ENCODE results near the gene APH1A. TPM values are rescaled to one million over a fixed set of nuclear protein-coding genes. Genes with fewer than 3 reads are reported as not detected.
A peak's percentile ranks its signal among the peaks of the same experiment; 100 is the strongest.

APH1A gene
- total RNA-seq, 2 donors from 2014 or later: 126 to 131 TPM

DNA sequence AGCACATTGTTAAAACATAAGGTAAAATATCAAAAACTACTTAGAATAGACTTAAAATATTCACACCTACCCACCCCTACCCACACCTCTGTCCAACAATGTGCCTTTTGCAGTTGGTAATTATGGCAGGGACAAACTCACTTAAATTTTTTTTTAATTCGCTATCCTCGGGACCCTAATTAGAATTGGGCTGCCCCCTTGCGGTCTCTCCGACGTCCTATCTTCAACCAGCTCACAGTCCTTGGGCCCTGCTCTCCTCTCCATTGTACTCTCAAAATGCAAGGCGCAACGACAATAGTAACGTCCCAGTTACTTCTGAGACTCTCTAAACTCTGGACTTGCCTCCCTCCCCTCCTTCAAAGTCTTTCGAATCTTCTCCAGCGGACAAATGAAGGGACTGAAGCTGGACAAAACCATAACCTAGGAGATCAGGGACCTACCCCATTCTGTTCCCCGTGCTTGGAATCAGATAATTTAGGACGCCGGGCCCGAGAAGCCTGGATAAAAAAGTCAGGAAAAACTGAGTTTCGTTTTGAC is 12.5 kb upstream of the APH1A start:
- peak overlapping the region; percentile 90 for H3K27ac Mint-ChIP-seq
- peak overlapping the region; percentile 57 for H3K4me3 Mint-ChIP-seq

DNA sequence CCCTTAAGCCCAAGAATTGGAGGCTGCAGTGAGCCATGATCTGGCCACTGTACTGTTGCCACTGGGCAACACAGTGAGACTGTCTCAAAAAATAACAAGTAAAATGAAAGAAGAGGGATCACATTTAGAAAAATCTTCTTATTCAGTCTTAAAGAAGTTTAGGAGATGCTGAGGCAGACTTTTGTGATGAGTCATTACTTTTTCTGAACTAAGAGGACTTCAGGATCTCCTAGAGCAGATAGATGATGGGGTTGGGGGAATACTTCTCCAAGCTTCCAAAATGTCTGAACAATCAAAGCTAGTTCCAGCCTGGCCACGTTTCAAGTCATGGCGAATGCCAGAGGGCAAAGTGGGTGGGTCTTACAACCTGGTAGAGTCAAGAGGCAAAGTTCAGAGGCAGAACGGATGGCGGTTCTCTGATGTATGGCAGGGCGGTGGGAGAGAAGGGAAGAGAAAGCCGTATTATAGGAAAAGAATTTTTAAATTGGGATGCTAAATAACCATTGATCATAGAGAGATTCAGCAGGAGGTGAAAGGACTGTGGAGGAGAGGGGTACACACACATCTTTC is 11.4 kb upstream of the APH1A start:
- Histone ChIP-seq H3K36me3 (ENCODE audit: control insufficient read depth, insufficient read depth, low read length) (no peaks in the 10 kb centered on the region), H3K27me3 (ENCODE audit: control insufficient read depth, insufficient read depth, low read length, poor library complexity, severe bottlenecking) (peaks cover 22% of the 10 kb centered on the region), H3K4me3 (ENCODE audit: low read length) (no peak overlapping the region), H3K4me1 (ENCODE audit: control insufficient read depth, insufficient read depth, low read length) (no peaks in the 10 kb centered on the region), H3K9me3 (ENCODE audit: control insufficient read depth, low read length) (no peaks in the 10 kb centered on the region), H3K9ac (ENCODE audit: extremely low read depth, low read length, poor library complexity, severe bottlenecking) (no peak overlapping the region), H3K27ac (ENCODE audit: low read depth, low read length) (no peak overlapping the region)
- TF ChIP-seq, protein P1, sequence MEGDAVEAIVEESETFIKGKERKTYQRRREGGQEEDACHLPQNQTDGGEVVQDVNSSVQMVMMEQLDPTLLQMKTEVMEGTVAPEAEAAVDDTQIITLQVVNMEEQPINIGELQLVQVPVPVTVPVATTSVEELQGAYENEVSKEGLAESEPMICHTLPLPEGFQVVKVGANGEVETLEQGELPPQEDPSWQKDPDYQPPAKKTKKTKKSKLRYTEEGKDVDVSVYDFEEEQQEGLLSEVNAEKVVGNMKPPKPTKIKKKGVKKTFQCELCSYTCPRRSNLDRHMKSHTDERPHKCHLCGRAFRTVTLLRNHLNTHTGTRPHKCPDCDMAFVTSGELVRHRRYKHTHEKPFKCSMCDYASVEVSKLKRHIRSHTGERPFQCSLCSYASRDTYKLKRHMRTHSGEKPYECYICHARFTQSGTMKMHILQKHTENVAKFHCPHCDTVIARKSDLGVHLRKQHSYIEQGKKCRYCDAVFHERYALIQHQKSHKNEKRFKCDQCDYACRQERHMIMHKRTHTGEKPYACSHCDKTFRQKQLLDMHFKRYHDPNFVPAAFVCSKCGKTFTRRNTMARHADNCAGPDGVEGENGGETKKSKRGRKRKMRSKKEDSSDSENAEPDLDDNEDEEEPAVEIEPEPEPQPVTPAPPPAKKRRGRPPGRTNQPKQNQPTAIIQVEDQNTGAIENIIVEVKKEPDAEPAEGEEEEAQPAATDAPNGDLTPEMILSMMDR (conservative IDR thresholded peaks at IDR 0.05): no peak
- Mint-ChIP-seq H3K36me3 (ENCODE audit: low read depth) (no peaks in the 10 kb centered on the region), H3K27ac (no peak overlapping the region), H3K27me3 (ENCODE audit: insufficient read depth) (peaks cover 29% of the 10 kb centered on the region), H3K9me3 (peaks cover 11% of the 10 kb centered on the region), H3K4me1 (peaks cover 11% of the 10 kb centered on the region), H3K4me3 (no peak overlapping the region)
- WGBS, 2 experiments (ENCODE audit: insufficient coverage in 1 of 2, insufficient read length in 1 of 2): 86 to 98% methylated on average over 4 to 6 of the region's 6 CpGs
- no peak for DNase-seq

More for the DNA sequence above, 12.5 kb upstream of the APH1A start:
- peak overlapping the region; percentile 42 for H3K4me3 ChIP-seq (ENCODE audit: low read length)
- peaks cover 22% of the 10 kb centered on the region for H3K27me3 ChIP-seq (ENCODE audit: control insufficient read depth, insufficient read depth, low read length, poor library complexity, severe bottlenecking)
- peak; percentile 89 for DNase-seq
- no peak overlapping the region for H3K27ac ChIP-seq (ENCODE audit: low read depth, low read length)
- Mint-ChIP-seq H3K36me3 (ENCODE audit: low read depth) (no peaks in the 10 kb centered on the region), H3K4me1 (peaks cover 11% of the 10 kb centered on the region), H3K27me3 (ENCODE audit: insufficient read depth) (peaks cover 29% of the 10 kb centered on the region), H3K9me3 (peaks cover 11% of the 10 kb centered on the region)
- H3K36me3 ChIP-seq (ENCODE audit: control insufficient read depth, insufficient read depth, low read length): no peaks in the 10 kb centered on the region
- H3K9me3 ChIP-seq (ENCODE audit: control insufficient read depth, low read length): no peaks in the 10 kb centered on the region
- no peak overlapping the region for H3K9ac ChIP-seq (ENCODE audit: extremely low read depth, low read length, poor library complexity, severe bottlenecking)
- TF ChIP-seq, protein P1 (conservative IDR thresholded peaks at IDR 0.05): peak; percentile 87
- 22 to 25% methylated on average over 5 to 15 of the region's 15 CpGs for WGBS, 2 experiments (ENCODE audit: insufficient coverage in 1 of 2, insufficient read length in 1 of 2)
- no peaks in the 10 kb centered on the region for H3K4me1 ChIP-seq (ENCODE audit: control insufficient read depth, insufficient read depth, low read length)

DNA sequence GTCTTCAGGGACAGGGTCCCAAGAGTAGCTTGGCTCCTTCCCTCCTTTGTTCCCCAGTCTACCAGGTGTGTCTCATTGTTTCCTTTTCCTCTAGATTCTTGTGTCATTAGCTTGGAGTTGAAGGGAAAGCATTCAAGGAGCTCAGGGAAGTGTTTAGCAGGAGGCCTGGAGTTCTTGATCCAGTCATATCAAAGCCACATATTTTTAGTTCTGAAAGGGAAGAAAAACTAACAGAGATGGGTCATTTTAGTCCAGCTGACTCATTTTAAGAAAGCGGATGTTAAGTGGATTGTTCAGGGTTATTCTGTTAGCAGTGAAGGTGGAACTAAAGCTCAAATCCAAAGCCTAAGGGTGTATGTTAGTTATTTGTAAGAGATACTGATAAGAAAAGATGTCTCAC is 4.5 kb upstream of the APH1A start:
- no peak for DNase-seq
- TF ChIP-seq, protein P1 (conservative IDR thresholded peaks at IDR 0.05): no peak
- peak overlapping the region; percentile 72 for H3K4me3 ChIP-seq (ENCODE audit: low read length)
- Mint-ChIP-seq H3K36me3 (ENCODE audit: low read depth) (no peaks in the 10 kb centered on the region), H3K27me3 (ENCODE audit: insufficient read depth) (no peaks in the 10 kb centered on the region), H3K27ac (no peak overlapping the region), H3K4me3 (peak overlapping the region; percentile 38), H3K4me1 (peaks cover 22% of the 10 kb centered on the region), H3K9me3 (no peaks in the 10 kb centered on the region)
- no peak overlapping the region for H3K9ac ChIP-seq (ENCODE audit: extremely low read depth, low read length, poor library complexity, severe bottlenecking)
- WGBS, 2 experiments (ENCODE audit: insufficient coverage in 1 of 2, insufficient read length in 1 of 2): 80 to 82% methylated on average over 1 of the region's 1 CpG
- no peaks in the 10 kb centered on the region for H3K36me3 ChIP-seq (ENCODE audit: control insufficient read depth, insufficient read depth, low read length)
- H3K27me3 ChIP-seq (ENCODE audit: control insufficient read depth, insufficient read depth, low read length, poor library complexity, severe bottlenecking): no peaks in the 10 kb centered on the region
- H3K27ac ChIP-seq (ENCODE audit: low read depth, low read length): no peak overlapping the region
- no peaks in the 10 kb centered on the region for H3K9me3 ChIP-seq (ENCODE audit: control insufficient read depth, low read length)
- no peaks in the 10 kb centered on the region for H3K4me1 ChIP-seq (ENCODE audit: control insufficient read depth, insufficient read depth, low read length)

Data from endodermal cell (in vitro differentiated cells).